ENCODE measurements around the gene HOMEZ. TPM values are rescaled to one million over a fixed set of nuclear protein-coding genes. Genes with fewer than 3 reads are reported as not detected.

HOMEZ gene, protein sequence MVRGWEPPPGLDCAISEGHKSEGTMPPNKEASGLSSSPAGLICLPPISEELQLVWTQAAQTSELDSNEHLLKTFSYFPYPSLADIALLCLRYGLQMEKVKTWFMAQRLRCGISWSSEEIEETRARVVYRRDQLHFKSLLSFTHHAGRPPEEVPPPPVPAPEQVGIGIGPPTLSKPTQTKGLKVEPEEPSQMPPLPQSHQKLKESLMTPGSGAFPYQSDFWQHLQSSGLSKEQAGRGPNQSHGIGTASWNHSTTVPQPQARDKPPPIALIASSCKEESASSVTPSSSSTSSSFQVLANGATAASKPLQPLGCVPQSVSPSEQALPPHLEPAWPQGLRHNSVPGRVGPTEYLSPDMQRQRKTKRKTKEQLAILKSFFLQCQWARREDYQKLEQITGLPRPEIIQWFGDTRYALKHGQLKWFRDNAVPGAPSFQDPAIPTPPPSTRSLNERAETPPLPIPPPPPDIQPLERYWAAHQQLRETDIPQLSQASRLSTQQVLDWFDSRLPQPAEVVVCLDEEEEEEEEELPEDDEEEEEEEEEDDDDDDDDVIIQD
- total RNA-seq (2021; ENCODE audit: unreplicated experiment) (7.6 TPM), Bru-seq, nascent RNA (percentile 51 among the genes with signal in this experiment), BruChase-seq, experiment 1, labeled RNA remaining after a 2-hour chase (percentile 58 among the genes with signal in this experiment), BruChase-seq, experiment 2, labeled RNA remaining after a 6-hour chase (percentile 50 among the genes with signal in this experiment)
- polyA plus RNA-seq (2012; ENCODE audit: insufficient read length): 10.8 TPM
- long read RNA-seq, full-length matches to known transcripts: 2 of 8 reads
- long read RNA-seq, partial matches to known transcripts: 0 of 8 reads
- long read RNA-seq, other reads (novel, unspliced or antisense): 6 of 8 reads

DNA sequence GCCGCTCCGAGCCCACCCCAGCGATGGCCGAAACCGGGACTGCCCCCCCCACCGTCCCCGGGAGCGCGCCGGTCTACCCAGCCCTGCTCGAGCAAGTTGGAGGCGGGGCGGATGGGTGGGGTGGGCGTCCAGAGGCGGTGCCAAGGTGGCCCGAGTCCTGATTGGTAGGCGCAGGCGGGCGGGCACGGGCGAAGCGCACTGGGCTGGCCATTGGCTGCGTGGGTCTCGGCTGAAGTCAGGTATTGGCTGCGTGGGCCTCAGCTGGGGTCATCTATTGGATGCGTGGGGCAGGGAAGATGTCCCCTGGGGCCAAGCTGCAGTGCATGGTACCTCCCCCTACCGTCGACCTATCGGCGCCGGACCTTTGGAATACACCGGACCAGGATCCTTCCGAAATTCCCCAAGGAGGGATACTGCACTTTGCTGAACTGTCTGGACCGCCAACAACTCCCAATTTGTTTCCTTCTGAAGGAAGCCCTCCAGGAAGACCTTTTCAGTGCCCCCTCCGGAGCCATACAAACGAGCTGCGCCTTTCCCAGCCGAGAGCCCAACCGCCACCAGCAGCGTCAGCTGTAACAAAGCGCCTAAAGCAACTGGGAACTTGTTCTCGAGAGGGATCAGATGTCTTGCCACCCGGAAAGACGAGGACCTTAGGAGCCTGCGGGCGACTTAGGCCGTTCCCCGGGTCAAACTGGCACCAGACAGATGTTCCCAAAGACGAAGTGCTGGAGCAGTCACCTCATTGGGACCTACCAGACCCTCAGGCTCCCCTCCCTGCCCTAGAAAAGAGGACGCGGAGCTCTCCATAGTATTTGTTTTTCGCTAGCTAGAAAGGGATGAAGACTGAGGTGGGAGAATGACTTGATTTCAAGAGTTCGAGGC is at the start of gene HOMEZ:
HOMEZ (minus strand) TSS at position 113 of the 882 bp plus-strand sequence. CDS start 180 bp downstream, outside the sequence.
- Histone ChIP-seq H3K36me3 (ENCODE audit: control insufficient read depth, insufficient read depth, low read length) (peaks cover 3% of the 10 kb centered on the region; the same call in 1 of the 2 replicates), H3K9me3 (ENCODE audit: control insufficient read depth, insufficient read depth, low read depth, low read length) (no peaks in the 10 kb centered on the region), H3K27ac (ENCODE audit: low read length) (peak within 1 kb of the TSS; percentile 92), H3K4me1 (ENCODE audit: control insufficient read depth, insufficient read depth, low read length) (peaks cover 7% of the 10 kb centered on the region), H3K4me3 (ENCODE audit: low read depth in 2 of 2, low read length in 2 of 2) (peak within 1 kb of the TSS; percentile 90 to 92), H3K27me3 (ENCODE audit: control insufficient read depth, insufficient read depth, low read length) (no peaks in the 10 kb centered on the region)
- intact Hi-C loops (cut with micrococcal nuclease; ENCODE audit: unreplicated experiment) (no loop called here), in situ Hi-C loops (cut with HindIII; ENCODE audit: low pct_unique_long_range_greater_than_20kb, low sequenced_read_pairs) (no loop called here)
- POLR2A ChIA-PET: interaction anchor here (0.6 kb wide), 1 partner anchor 8 kb away, joined by 3 read pairs; no protein-coding TSS in a partner anchor
- DNase-seq (ENCODE audit: low read depth, low spot score) (peak; percentile 73), ATAC-seq (peak; percentile 99)
- no peak for TF ChIP-seq SIN3A (IDR thresholded peaks at IDR 0.05; ENCODE audit: borderline replicate concordance, insufficient read depth, low read depth, low read length)
- no peak for TF ChIP-seq TCF7L2 (IDR thresholded peaks at IDR 0.05; ENCODE audit: low read depth, low read length)
- TF ChIP-seq, protein P1, sequence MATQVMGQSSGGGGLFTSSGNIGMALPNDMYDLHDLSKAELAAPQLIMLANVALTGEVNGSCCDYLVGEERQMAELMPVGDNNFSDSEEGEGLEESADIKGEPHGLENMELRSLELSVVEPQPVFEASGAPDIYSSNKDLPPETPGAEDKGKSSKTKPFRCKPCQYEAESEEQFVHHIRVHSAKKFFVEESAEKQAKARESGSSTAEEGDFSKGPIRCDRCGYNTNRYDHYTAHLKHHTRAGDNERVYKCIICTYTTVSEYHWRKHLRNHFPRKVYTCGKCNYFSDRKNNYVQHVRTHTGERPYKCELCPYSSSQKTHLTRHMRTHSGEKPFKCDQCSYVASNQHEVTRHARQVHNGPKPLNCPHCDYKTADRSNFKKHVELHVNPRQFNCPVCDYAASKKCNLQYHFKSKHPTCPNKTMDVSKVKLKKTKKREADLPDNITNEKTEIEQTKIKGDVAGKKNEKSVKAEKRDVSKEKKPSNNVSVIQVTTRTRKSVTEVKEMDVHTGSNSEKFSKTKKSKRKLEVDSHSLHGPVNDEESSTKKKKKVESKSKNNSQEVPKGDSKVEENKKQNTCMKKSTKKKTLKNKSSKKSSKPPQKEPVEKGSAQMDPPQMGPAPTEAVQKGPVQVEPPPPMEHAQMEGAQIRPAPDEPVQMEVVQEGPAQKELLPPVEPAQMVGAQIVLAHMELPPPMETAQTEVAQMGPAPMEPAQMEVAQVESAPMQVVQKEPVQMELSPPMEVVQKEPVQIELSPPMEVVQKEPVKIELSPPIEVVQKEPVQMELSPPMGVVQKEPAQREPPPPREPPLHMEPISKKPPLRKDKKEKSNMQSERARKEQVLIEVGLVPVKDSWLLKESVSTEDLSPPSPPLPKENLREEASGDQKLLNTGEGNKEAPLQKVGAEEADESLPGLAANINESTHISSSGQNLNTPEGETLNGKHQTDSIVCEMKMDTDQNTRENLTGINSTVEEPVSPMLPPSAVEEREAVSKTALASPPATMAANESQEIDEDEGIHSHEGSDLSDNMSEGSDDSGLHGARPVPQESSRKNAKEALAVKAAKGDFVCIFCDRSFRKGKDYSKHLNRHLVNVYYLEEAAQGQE (IDR thresholded peaks at IDR 0.05; ENCODE audit: insufficient read depth in 1 of 2, low read depth in 2 of 2, low read length in 1 of 2): no peak
- peak; percentile 50 for TF ChIP-seq POLR2AphosphoS5 (IDR thresholded peaks at IDR 0.05; ENCODE audit: low read depth, low read length)
- CTCF ChIA-PET: interaction anchor here (1.5 kb wide), 1 partner anchor 9 kb away, joined by 8 read pairs; no protein-coding TSS in a partner anchor
- TSS peak; percentile 98 for BruUV-seq (replicated peaks)

DNA sequence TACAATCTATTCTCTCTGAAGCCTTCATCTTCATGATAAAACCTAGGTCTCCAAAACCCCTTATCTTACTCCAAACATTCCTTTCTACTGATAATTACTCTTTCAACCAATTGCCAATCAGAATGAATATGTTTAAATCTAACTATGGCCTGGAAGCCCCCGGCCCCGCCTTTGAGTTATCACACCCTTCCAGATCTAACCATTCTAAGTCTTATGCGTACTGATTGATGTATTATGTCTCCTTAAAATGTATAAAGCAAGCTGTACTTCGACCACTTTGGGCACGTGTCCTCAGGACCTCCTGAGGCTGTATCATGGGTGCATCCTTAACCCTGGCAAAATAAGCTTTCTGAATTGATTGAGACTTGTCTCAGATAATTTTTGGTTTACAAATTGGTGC is 49.7 kb upstream of the HOMEZ start:
- no TSS peak for BruUV-seq (replicated peaks)
- in situ Hi-C loops (cut with HindIII; ENCODE audit: low pct_unique_long_range_greater_than_20kb, low sequenced_read_pairs) (no loop called here), intact Hi-C loops (cut with micrococcal nuclease; ENCODE audit: unreplicated experiment) (no loop called here)
- Histone ChIP-seq H3K27me3 (ENCODE audit: control insufficient read depth, insufficient read depth, low read length) (no peaks in the 10 kb centered on the region), H3K36me3 (ENCODE audit: control insufficient read depth, insufficient read depth, low read length) (no peaks in the 10 kb centered on the region), H3K4me3 (ENCODE audit: low read depth in 2 of 2, low read length in 2 of 2) (no peak overlapping the region), H3K27ac (ENCODE audit: low read length) (no peak overlapping the region), H3K9me3 (ENCODE audit: control insufficient read depth, insufficient read depth, low read depth, low read length) (no peaks in the 10 kb centered on the region), H3K4me1 (ENCODE audit: control insufficient read depth, insufficient read depth, low read length) (no peaks in the 10 kb centered on the region)
- ChIA-PET CTCF (no interaction called here), POLR2A (no interaction called here)
- TF ChIP-seq POLR2AphosphoS5 (IDR thresholded peaks at IDR 0.05; ENCODE audit: low read depth, low read length): no peak
- TF ChIP-seq, protein P2, sequence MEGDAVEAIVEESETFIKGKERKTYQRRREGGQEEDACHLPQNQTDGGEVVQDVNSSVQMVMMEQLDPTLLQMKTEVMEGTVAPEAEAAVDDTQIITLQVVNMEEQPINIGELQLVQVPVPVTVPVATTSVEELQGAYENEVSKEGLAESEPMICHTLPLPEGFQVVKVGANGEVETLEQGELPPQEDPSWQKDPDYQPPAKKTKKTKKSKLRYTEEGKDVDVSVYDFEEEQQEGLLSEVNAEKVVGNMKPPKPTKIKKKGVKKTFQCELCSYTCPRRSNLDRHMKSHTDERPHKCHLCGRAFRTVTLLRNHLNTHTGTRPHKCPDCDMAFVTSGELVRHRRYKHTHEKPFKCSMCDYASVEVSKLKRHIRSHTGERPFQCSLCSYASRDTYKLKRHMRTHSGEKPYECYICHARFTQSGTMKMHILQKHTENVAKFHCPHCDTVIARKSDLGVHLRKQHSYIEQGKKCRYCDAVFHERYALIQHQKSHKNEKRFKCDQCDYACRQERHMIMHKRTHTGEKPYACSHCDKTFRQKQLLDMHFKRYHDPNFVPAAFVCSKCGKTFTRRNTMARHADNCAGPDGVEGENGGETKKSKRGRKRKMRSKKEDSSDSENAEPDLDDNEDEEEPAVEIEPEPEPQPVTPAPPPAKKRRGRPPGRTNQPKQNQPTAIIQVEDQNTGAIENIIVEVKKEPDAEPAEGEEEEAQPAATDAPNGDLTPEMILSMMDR (IDR thresholded peaks at IDR 0.05): no peak
- no peak for ATAC-seq
- DNase-seq (ENCODE audit: low read depth, low spot score): no peak
